K562 (cell line): Measurements from ENCODE around the gene DCUN1D3. TPM values are rescaled to one million over a fixed set of nuclear protein-coding genes. Genes with fewer than 3 reads are reported as not detected.

ENCODE experiments used
- CCNT2 ChIP-seq: IDR thresholded peaks from 2 replicates; pipeline ENCODE4 v1.6.1; 2011; ENCODE audit warnings: borderline replicate concordance, low read depth, mild to moderate bottlenecking, moderate library complexity, mixed read lengths, low read length; ENCODE audit not compliant: insufficient read length; ENCODE audit errors: extremely low read depth
- EP300 ChIP-seq: IDR thresholded peaks from 2 replicates; pipeline ENCODE4 v1.6.1; 2012; ENCODE audit warnings: low read length, improper control_type of control experiment
- FOXO4 ChIP-seq: fragments of 450-650 bp; formaldehyde crosslinking; IDR thresholded peaks from 2 replicates; pipeline ENCODE4 v1.4.0; 2020; ENCODE audit warnings: mild to moderate bottlenecking, moderate library complexity
- MAX ChIP-seq: sonication (generic); formaldehyde crosslinking; IDR thresholded peaks from 2 replicates; pipeline ENCODE4 v1.9.0; 2022; ENCODE audit warnings: mild to moderate bottlenecking, missing genetic modification reagents
- MCM2 ChIP-seq: fragments of 450-650 bp; IDR thresholded peaks from 2 replicates; pipeline ENCODE4 v1.6.1; 2017; ENCODE audit warnings: low read depth, mild to moderate bottlenecking
- MGA ChIP-seq: fragments of 450-650 bp; IDR thresholded peaks from 2 replicates; pipeline ENCODE4 v1.6.1; 2016; ENCODE audit warnings: mild to moderate bottlenecking, moderate library complexity
- MLX ChIP-seq, 2 experiments: fragments of 450-650 bp in 1 of 2; sonication (generic) in 1 of 2; formaldehyde crosslinking; conservative IDR thresholded peaks; 2 replicates each; pipeline versions ENCODE4 v1.4.0 to v1.8.1; 2020 to 2022; ENCODE audit warnings: mild to moderate bottlenecking in 1 of 2, missing genetic modification reagents in 1 of 2
- PHF8 ChIP-seq: fragments of 200-600 bp; sonication (generic); IDR thresholded peaks from 2 replicates; pipeline ENCODE4 v1.6.1; 2012; ENCODE audit warnings: mixed run types, mild to moderate bottlenecking, inconsistent platforms, low read length, moderate library complexity, borderline replicate concordance
- POLR2B ChIP-seq: fragments of 450-650 bp; IDR thresholded peaks from 2 replicates; pipeline ENCODE4 v1.6.1; 2018; ENCODE audit warnings: low read depth; ENCODE audit not compliant: partially characterized antibody
- SIRT6 ChIP-seq: IDR thresholded peaks from one replicate; pipeline ENCODE4 v1.6.1; 2012; ENCODE audit warnings: low read depth, mild to moderate bottlenecking, control low read depth, inconsistent platforms, low read length, moderate library complexity
- ZNF124 ChIP-seq: sonication (generic); formaldehyde crosslinking; IDR thresholded peaks from 2 replicates; pipeline ENCODE4 v1.8.1; 2022; ENCODE audit warnings: missing genetic modification reagents
- ZNF354B ChIP-seq: fragments of 250-450 bp; sonication (Bioruptor Pico); IDR thresholded peaks from 2 replicates; pipeline ENCODE4 v1.4.0; 2020
- ZNF785 ChIP-seq: fragments of 250-450 bp; sonication (Bioruptor Pico); IDR thresholded peaks from 2 replicates; pipeline ENCODE4 v1.4.0; 2020; ENCODE audit warnings: mild to moderate bottlenecking
- polyA plus RNA-seq, 8 experiments: library from polyadenylated mRNA; depleted of rRNA in 4 of 8; stranded (reverse) in 5 of 8; unstranded in 3 of 8; fragments of >200 nt; fragmentation: Nextera tagmentation in 2 of 8; fragmentation: Illumina TruSeq in 1 of 8; extraction: Ambion mirVana in 2 of 8; extraction: Trizol in 1 of 8; gene quantifications; 2 replicates each; pipeline versions ENCODE4 v1.2.1 to v1.2.3, GENCODE V29; 2011 to 2014; ENCODE audit warnings: inconsistent platforms in 1 of 8, missing spikeins in 1 of 8
- total RNA-seq, 7 experiments: library from RNA; depleted of rRNA in 6 of 7; stranded (reverse); fragments of >200 nt in 6 of 7; fragmentation: Illumina TruSeq in 2 of 7; extraction: Trizol in 2 of 7; gene quantifications; 2 replicates each; pipeline versions ENCODE4 v1.2.1 to v1.2.3, GENCODE V29; 2011 to 2021; ENCODE audit warnings: low replicate concordance in 1 of 7

Gene DCUN1D3
- total and polyA plus RNA-seq, 9 of the 15 experiments (the other 6 are each of a cell fraction or from before 2014, with no cell fraction given) = 1.0 to 4.7 (median 2.2) TPM

GRCh38 chr16:20806168-20807050, 93.7 kb downstream of the DCUN1D3 start, which contains the start of the genes ERI2 and REXO5 (continued):
- TF ChIP-seq EP300 (peak; percentile 57), CCNT2 (peak; percentile 54), FOXO4 (no peak), MGA (peak; percentile 85), POLR2B (peak; percentile 94), MAX (CRISPR knock-in tag) (peak; percentile 25; the same call in 1 of the 2 replicates), ZNF785 (CRISPR knock-in tag) (no peak), MLX (CRISPR knock-in tag; conservative IDR thresholded peaks at IDR 0.05) (no peak), MCM2 (no peak), ZNF124 (CRISPR knock-in tag) (no peak), SIRT6 (no peak), ZNF354B (no peak), PHF8 (peak; percentile 82; the same call in 1 of the 2 replicates)
